Trophoblast cell (in vitro differentiated cells and primary cell): ENCODE data around the gene GRIN1.

Experiments used
- DNase-seq, 2 donors: peaks; one replicate each; pipeline ENCODE4 v3.0.0-alpha.2; 2016
- H2AFZ ChIP-seq: 2 replicates; pipeline ENCODE4 v1.6.1; 2013; ENCODE audit warnings: low read length, moderate library complexity, mild to moderate bottlenecking; ENCODE audit not compliant: insufficient read depth, poor library complexity
- H2AK5ac ChIP-seq: 2 replicates; pipeline ENCODE4 v1.6.1; 2013; ENCODE audit warnings: mild to moderate bottlenecking, low read length
- H2BK120ac ChIP-seq: 2 replicates; pipeline ENCODE4 v1.6.1; 2013; ENCODE audit warnings: low read length, mild to moderate bottlenecking, moderate library complexity; ENCODE audit not compliant: insufficient read depth, poor library complexity
- H2BK12ac ChIP-seq: 2 replicates; pipeline ENCODE4 v1.6.1; 2013; ENCODE audit warnings: mild to moderate bottlenecking, low read length, moderate library complexity
- H2BK5ac ChIP-seq: 2 replicates; pipeline ENCODE4 v1.6.1; 2013; ENCODE audit warnings: low read length, low read depth, moderate library complexity, mild to moderate bottlenecking; ENCODE audit not compliant: poor library complexity
- H3K14ac ChIP-seq: 2 replicates; pipeline ENCODE4 v1.6.1; 2013; ENCODE audit warnings: mild to moderate bottlenecking, low read length
- H3K18ac ChIP-seq: 2 replicates; pipeline ENCODE4 v1.6.1; 2013; ENCODE audit warnings: mild to moderate bottlenecking, low read length
- H3K23ac ChIP-seq: 2 replicates; pipeline ENCODE4 v1.6.1; 2013; ENCODE audit warnings: low read length
- H3K27ac ChIP-seq: 2 replicates; pipeline ENCODE4 v1.5.1; 2013; ENCODE audit warnings: low read depth, mild to moderate bottlenecking, inconsistent platforms, low read length, moderate library complexity
- H3K27me3 ChIP-seq: 2 replicates; pipeline ENCODE4 v1.6.1; 2013; ENCODE audit warnings: inconsistent platforms, mild to moderate bottlenecking, low read length, moderate library complexity; ENCODE audit not compliant: insufficient read depth
- H3K36me3 ChIP-seq, 2 experiments: 1 replicate in 1 of 2; 2 replicates in 1 of 2; pipeline ENCODE4 v1.6.1; 2013; ENCODE audit warnings: low read length in 2 of 2, mild to moderate bottlenecking in 2 of 2, moderate library complexity in 1 of 2; ENCODE audit not compliant: insufficient read depth in 2 of 2, control insufficient read depth in 1 of 2
- H3K4ac ChIP-seq: 2 replicates; pipeline ENCODE4 v1.6.1; 2013; ENCODE audit warnings: low read depth, mild to moderate bottlenecking, low read length, moderate library complexity
- H3K4me1 ChIP-seq, 2 experiments: 1 replicate in 1 of 2; 2 replicates in 1 of 2; pipeline ENCODE4 v1.6.1; 2013; ENCODE audit warnings: low read length in 2 of 2, mild to moderate bottlenecking in 2 of 2, moderate library complexity in 1 of 2; ENCODE audit not compliant: insufficient read depth in 2 of 2, control insufficient read depth in 1 of 2
- H3K4me2 ChIP-seq: 2 replicates; pipeline ENCODE4 v1.6.1; 2013; ENCODE audit warnings: inconsistent platforms, mild to moderate bottlenecking, low read length, moderate library complexity
- H3K4me3 ChIP-seq: 2 replicates; pipeline ENCODE4 v1.5.1; 2013; ENCODE audit warnings: mild to moderate bottlenecking, low read depth, low read length, inconsistent platforms
- H3K79me1 ChIP-seq: one replicate; pipeline ENCODE4 v1.6.1; 2013; ENCODE audit warnings: low read length
- H3K79me2 ChIP-seq: 2 replicates; pipeline ENCODE4 v1.6.1; 2013; ENCODE audit warnings: low read length, mild to moderate bottlenecking; ENCODE audit not compliant: control insufficient read depth, insufficient read depth, poor library complexity
- H3K9ac ChIP-seq: 2 replicates; pipeline ENCODE4 v1.6.1; 2013; ENCODE audit warnings: mild to moderate bottlenecking, low read length
- H3K9me3 ChIP-seq: 2 replicates; pipeline ENCODE4 v1.6.1; 2013; ENCODE audit warnings: low read depth, mild to moderate bottlenecking, control low read depth, inconsistent platforms, low read length; ENCODE audit not compliant: insufficient read depth
- H4K12ac ChIP-seq: 2 replicates; pipeline ENCODE4 v1.6.1; 2013; ENCODE audit warnings: low read depth, mild to moderate bottlenecking, low read length, moderate library complexity
- H4K8ac ChIP-seq: 2 replicates; pipeline ENCODE4 v1.6.1; 2013; ENCODE audit warnings: low read depth, mild to moderate bottlenecking, low read length, moderate library complexity
- H4K91ac ChIP-seq: one replicate; pipeline ENCODE4 v1.6.1; 2013; ENCODE audit warnings: low read depth, mild to moderate bottlenecking, low read length, moderate library complexity
- WGBS: extraction: QIAGEN DNeasy Blood & Tissue Kit; methylation state at CpG from one replicate; pipeline ENCODE4 v1.1.7; 2013; ENCODE audit warnings: missing lambda C conversion rate; ENCODE audit not compliant: insufficient read length, insufficient coverage; ENCODE audit errors: extremely low coverage; 5-methylcytosine and 5-hydroxymethylcytosine counted together

GRIN1 gene

GRCh38 chr9:137214620-137215019 is 75.7 kb downstream of the GRIN1 start:
- H2AFZ ChIP-seq: no peak overlapping the region
- no peak for DNase-seq
- no peak overlapping the region for H3K18ac ChIP-seq
- H3K4me1 ChIP-seq: peaks cover 10 to 11% of the 10 kb centered on the region in 2 experiments
- no peaks in the 10 kb centered on the region for H3K27me3 ChIP-seq
- H4K12ac ChIP-seq: no peak overlapping the region
- H3K79me2 ChIP-seq: no peaks in the 10 kb centered on the region
- H3K9me3 ChIP-seq: no peaks in the 10 kb centered on the region
- H2AK5ac ChIP-seq: no peak overlapping the region
- no CpG with 5 or more reads among the region's 19 CpGs for WGBS
- no peak overlapping the region for H3K9ac ChIP-seq
- H3K4ac ChIP-seq: no peak overlapping the region
- no peak overlapping the region for H3K23ac ChIP-seq
- no peak overlapping the region for H4K8ac ChIP-seq
- H3K4me3 ChIP-seq: no peak overlapping the region
- no peak overlapping the region for H2BK12ac ChIP-seq
- H2BK5ac ChIP-seq: no peak overlapping the region
- no peak overlapping the region for H3K14ac ChIP-seq
- H3K27ac ChIP-seq: no peak overlapping the region
- H4K91ac ChIP-seq: no peak overlapping the region
- no peak overlapping the region for H2BK120ac ChIP-seq
- H3K4me2 ChIP-seq: no peak overlapping the region
- peaks cover 55 to 61% of the 10 kb centered on the region in 2 experiments for H3K36me3 ChIP-seq
- no peaks in the 10 kb centered on the region for H3K79me1 ChIP-seq

GRCh38 chr9:137215196-137215986 is 76.4 kb downstream of the GRIN1 start:
- Histone ChIP-seq H3K27ac (no peak overlapping the region), H2BK5ac (no peak overlapping the region), H3K36me3 (peaks cover 51 to 57% of the 10 kb centered on the region in 2 experiments), H4K12ac (no peak overlapping the region), H3K4ac (no peak overlapping the region), H2BK12ac (no peak overlapping the region), H3K4me1 (peaks cover 10 to 11% of the 10 kb centered on the region in 2 experiments), H3K9ac (no peak overlapping the region), H3K4me3 (no peak overlapping the region), H3K18ac (no peak overlapping the region), H3K23ac (no peak overlapping the region), H3K14ac (no peak overlapping the region), H3K79me2 (no peaks in the 10 kb centered on the region), H2BK120ac (no peak overlapping the region), H2AFZ (no peak overlapping the region), H4K8ac (no peak overlapping the region), H3K9me3 (no peaks in the 10 kb centered on the region), H3K27me3 (no peaks in the 10 kb centered on the region), H2AK5ac (no peak overlapping the region), H3K79me1 (no peaks in the 10 kb centered on the region), H3K4me2 (no peak overlapping the region), H4K91ac (no peak overlapping the region)
- no peak for DNase-seq
- WGBS: no CpG with 5 or more reads among the region's 22 CpGs

- H3K9me3 ChIP-seq: no peaks in the 10 kb centered on the region
- no peak overlapping the region for H3K4me2 ChIP-seq
- no peak overlapping the region for H3K14ac ChIP-seq
- H3K79me2 ChIP-seq: no peaks in the 10 kb centered on the region
- H3K18ac ChIP-seq: no peak overlapping the region
- H3K4me3 ChIP-seq: no peak overlapping the region
- no peak overlapping the region for H3K23ac ChIP-seq
- H3K9ac ChIP-seq: no peak overlapping the region
- H3K36me3 ChIP-seq: peaks cover 51 to 54% of the 10 kb centered on the region in 2 experiments
- no peak overlapping the region for H3K27ac ChIP-seq
- no peaks in the 10 kb centered on the region for H3K27me3 ChIP-seq
- H2BK12ac ChIP-seq: no peak overlapping the region
- no peak for DNase-seq
- H3K4ac ChIP-seq: no peak overlapping the region
- no peak overlapping the region for H2BK120ac ChIP-seq
- H3K4me1 ChIP-seq: peaks cover 11% of the 10 kb centered on the region in 2 experiments
- no peaks in the 10 kb centered on the region for H3K79me1 ChIP-seq
- no peak overlapping the region for H4K91ac ChIP-seq
- H4K12ac ChIP-seq: no peak overlapping the region
- no peak overlapping the region for H2AK5ac ChIP-seq
- no peak overlapping the region for H2AFZ ChIP-seq
- no peak overlapping the region for H4K8ac ChIP-seq
- H2BK5ac ChIP-seq: no peak overlapping the region
- no CpG with 5 or more reads among the region's 30 CpGs for WGBS
Measured at GRCh38 chr9:137216188-137216965, 77.4 kb downstream of the GRIN1 start.

GRCh38 chr9:137217276-137218211 is 78.6 kb downstream of the GRIN1 start:
- Histone ChIP-seq H3K9ac (no peak overlapping the region), H2BK5ac (no peak overlapping the region), H3K4me3 (no peak overlapping the region), H3K4me2 (no peak overlapping the region), H4K91ac (peak overlapping the region; percentile 11), H3K4me1 (peaks cover 13 to 15% of the 10 kb centered on the region in 2 experiments), H3K36me3 (peaks cover 43 to 46% of the 10 kb centered on the region in 2 experiments), H3K18ac (no peak overlapping the region), H3K79me2 (no peaks in the 10 kb centered on the region), H3K9me3 (no peaks in the 10 kb centered on the region), H2BK12ac (no peak overlapping the region), H3K79me1 (peaks cover 3% of the 10 kb centered on the region), H3K4ac (no peak overlapping the region), H4K8ac (peak overlapping the region; percentile 25), H3K14ac (no peak overlapping the region), H3K27ac (no peak overlapping the region), H3K27me3 (no peaks in the 10 kb centered on the region), H2BK120ac (no peak overlapping the region), H2AK5ac (no peak overlapping the region), H4K12ac (peak overlapping the region; percentile 8), H3K23ac (no peak overlapping the region), H2AFZ (peak overlapping the region; percentile 3)
- WGBS: no CpG with 5 or more reads among the region's 36 CpGs
- DNase-seq: peak; percentile 67 to 77
